D341Med (cell line): ENCODE data around the gene TMEM222.

ENCODE experiments used
- DNase-seq: peaks from one replicate; pipeline ENCODE4 v3.0.0; 2012; ENCODE audit warnings: low spot score

Gene TMEM222

GRCh38 chr1:27306892-27307761 is 14.8 kb upstream of the TMEM222 start:
- peak; percentile 52 for DNase-seq

GRCh38 chr1:27307874-27308598 is 13.9 kb upstream of the TMEM222 start:
- DNase-seq, result peak; percentile 48

GRCh38 chr1:27314169-27314568 is 7.8 kb upstream of the TMEM222 start:
- DNase-seq, result no peak

GRCh38 chr1:27314737-27315136 is 7.2 kb upstream of the TMEM222 start:
- DNase-seq, result no peak

GRCh38 chr1:27316860-27317259 is 5.1 kb upstream of the TMEM222 start:
- no peak for DNase-seq

GRCh38 chr1:27318136-27318535 is 3.8 kb upstream of the TMEM222 start:
- no peak for DNase-seq

- no peak for DNase-seq
These were observed 3.4 kb upstream of the TMEM222 start for GRCh38 chr1:27318596-27318995.

- DNase-seq, result no peak
These were observed 742 bp downstream of the TMEM222 start for GRCh38 chr1:27322569-27323240.

- DNase-seq, result no peak
These were observed 3.3 kb downstream of the TMEM222 start for GRCh38 chr1:27325286-27325685.

- DNase-seq, result no peak
These were observed 6.0 kb downstream of the TMEM222 start for GRCh38 chr1:27327964-27328363.

GRCh38 chr1:27330786-27331185 is 8.8 kb downstream of the TMEM222 start:
- no peak for DNase-seq

GRCh38 chr1:27331426-27331825 is 9.5 kb downstream of the TMEM222 start:
- DNase-seq, result no peak

GRCh38 chr1:27331922-27332321 is 10.0 kb downstream of the TMEM222 start:
- no peak for DNase-seq

GRCh38 chr1:27332536-27333281 is 10.7 kb downstream of the TMEM222 start:
- peak; percentile 77 for DNase-seq

GRCh38 chr1:27333717-27334279 is 11.8 kb downstream of the TMEM222 start:
- no peak for DNase-seq

- no peak for DNase-seq
These were observed 13.8 kb downstream of the TMEM222 start for GRCh38 chr1:27335506-27336422.

GRCh38 chr1:27336756-27337155 is 14.8 kb downstream of the TMEM222 start:
- no peak for DNase-seq

GRCh38 chr1:27338751-27339150 is 16.8 kb downstream of the TMEM222 start:
- DNase-seq, result no peak

GRCh38 chr1:27339213-27339612 is 17.2 kb downstream of the TMEM222 start:
- no peak for DNase-seq

- peak; percentile 56 for DNase-seq
These were observed 19.7 kb downstream of the TMEM222 start, which contains the start of gene SYTL1 for GRCh38 chr1:27341525-27342252. SYTL1 (plus strand) TSS chr1:27342022; CDS start chr1:27345335, 3,313 bp downstream.
